ENCODE measurements around the gene PTGER2. TPM values are rescaled to one million over a fixed set of nuclear protein-coding genes. Genes with fewer than 3 reads are reported as not detected.
A peak's percentile ranks its signal among the peaks of the same experiment; 100 is the strongest.

Gene PTGER2
- total RNA-seq, 1 experiment from 2014 or later, result 0.41 TPM

GRCh38 chr14:52272375-52272774, 41.7 kb upstream of the PTGER2 start:
- peaks cover 8% of the 10 kb centered on the region for H3K27me3 ChIP-seq (ENCODE audit: control insufficient read depth, insufficient read depth, low read length)
- no peaks in the 10 kb centered on the region; the same call in 1 of the 2 replicates for H3K4me1 ChIP-seq (ENCODE audit: control insufficient read depth, insufficient read depth, low read length)
- DNase-seq (ENCODE audit: low read depth, low spot score) (no peak), ATAC-seq (no peak)
- no peak overlapping the region for H3K27ac ChIP-seq (ENCODE audit: low read length)
- in situ Hi-C loops (cut with HindIII; ENCODE audit: low pct_unique_long_range_greater_than_20kb, low sequenced_read_pairs) (no loop called here), intact Hi-C loops (cut with micrococcal nuclease; ENCODE audit: unreplicated experiment) (no loop called here)
- no peaks in the 10 kb centered on the region for H3K9me3 ChIP-seq (ENCODE audit: control insufficient read depth, insufficient read depth, low read depth, low read length)
- POLR2A ChIA-PET, result no interaction called here
- TF ChIP-seq SIN3A (IDR thresholded peaks at IDR 0.05; ENCODE audit: borderline replicate concordance, insufficient read depth, low read depth, low read length) (no peak), REST (IDR thresholded peaks at IDR 0.05; ENCODE audit: insufficient read depth in 1 of 2, low read depth in 2 of 2, low read length in 1 of 2) (no peak), CTCF (IDR thresholded peaks at IDR 0.05) (peak; percentile 52), POLR2AphosphoS5 (IDR thresholded peaks at IDR 0.05; ENCODE audit: low read depth, low read length) (no peak)
- CTCF ChIA-PET, result no interaction called here
- BruUV-seq (replicated peaks), result no TSS peak
- H3K36me3 ChIP-seq (ENCODE audit: control insufficient read depth, insufficient read depth, low read length), result no peaks in the 10 kb centered on the region
- no peak overlapping the region for H3K4me3 ChIP-seq (ENCODE audit: low read depth in 2 of 2, low read length in 2 of 2)

DNA sequence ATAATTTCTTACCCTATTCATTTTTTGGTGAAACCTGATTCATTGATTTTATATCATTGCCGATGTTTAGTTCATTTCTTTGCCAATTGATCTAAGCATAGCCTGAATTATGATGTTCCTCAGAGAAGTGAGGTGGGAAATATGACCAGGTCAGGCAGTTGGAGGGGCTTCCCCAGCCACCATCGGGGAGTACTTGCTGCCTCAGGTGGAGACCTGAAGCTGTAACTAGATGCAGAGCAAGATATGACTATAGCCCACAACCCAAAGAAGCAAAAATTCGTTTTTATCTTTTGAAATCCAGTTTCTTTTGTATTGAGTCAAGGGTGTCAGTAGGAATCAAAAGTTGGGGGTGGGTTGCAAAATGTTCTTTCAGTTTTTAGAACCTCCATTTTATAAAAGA, 38.7 kb upstream of the PTGER2 start:
- H3K4me1 ChIP-seq (ENCODE audit: control insufficient read depth, insufficient read depth, low read length), result no peaks in the 10 kb centered on the region
- no peak overlapping the region for H3K27ac ChIP-seq (ENCODE audit: low read length)
- intact Hi-C loops (cut with micrococcal nuclease; ENCODE audit: unreplicated experiment), result no loop called here
- ChIA-PET POLR2A (no interaction called here), CTCF (no interaction called here)
- no peak overlapping the region for H3K4me3 ChIP-seq (ENCODE audit: low read depth in 2 of 2, low read length in 2 of 2)
- peaks cover 3% of the 10 kb centered on the region; the same call in 1 of the 2 replicates for H3K27me3 ChIP-seq (ENCODE audit: control insufficient read depth, insufficient read depth, low read length)
- in situ Hi-C loops (cut with HindIII; ENCODE audit: low pct_unique_long_range_greater_than_20kb, low sequenced_read_pairs), result no loop called here
- no peaks in the 10 kb centered on the region for H3K36me3 ChIP-seq (ENCODE audit: control insufficient read depth, insufficient read depth, low read length)
- ATAC-seq, result no peak
- TF ChIP-seq POLR2AphosphoS5 (IDR thresholded peaks at IDR 0.05; ENCODE audit: low read depth, low read length) (no peak), SIN3A (IDR thresholded peaks at IDR 0.05; ENCODE audit: borderline replicate concordance, insufficient read depth, low read depth, low read length) (no peak), TCF7L2 (IDR thresholded peaks at IDR 0.05; ENCODE audit: low read depth, low read length) (no peak), CTCF (IDR thresholded peaks at IDR 0.05) (no peak), REST (IDR thresholded peaks at IDR 0.05; ENCODE audit: insufficient read depth in 1 of 2, low read depth in 2 of 2, low read length in 1 of 2) (no peak)
- no peak for DNase-seq (ENCODE audit: low read depth, low spot score)
- BruUV-seq (replicated peaks), result no TSS peak
- no peaks in the 10 kb centered on the region for H3K9me3 ChIP-seq (ENCODE audit: control insufficient read depth, insufficient read depth, low read depth, low read length)
